Transverse colon (tissue), 3 donors: Measurements from ENCODE around the gene POLD2.

Experiments
- CTCF ChIP-seq, 5 experiments: fragments of 200-600 bp in 3 of 5; fragments of 450-650 bp in 2 of 5; sonication (generic) in 3 of 5; IDR thresholded peaks; 1 replicate in 2 of 5; 2 replicates in 3 of 5; pipeline ENCODE4 v1.5.1; 2016 to 2017; ENCODE audit warnings: antibody characterized with exemption in 5 of 5, inconsistent platforms in 3 of 5, mild to moderate bottlenecking in 2 of 5, moderate library complexity in 1 of 5
- POLR2A ChIP-seq: fragments of 450-650 bp; IDR thresholded peaks from one replicate; pipeline ENCODE4 v1.6.1; 2016; ENCODE audit warnings: antibody characterized with exemption, mild to moderate bottlenecking, moderate library complexity

GRCh38 chr7:44119829-44120380, 3.4 kb downstream of the POLD2 start:
- TF ChIP-seq CTCF (IDR thresholded peaks at IDR 0.05) (no peak), POLR2A (no peak)
